ENCODE data around the gene MAGI1. TPM values are rescaled to one million over a fixed set of nuclear protein-coding genes. Genes with fewer than 3 reads are reported as not detected.
"Not testable (repeated sequence)": the region's sequence is repeated elsewhere in the genome, so short reads cannot be mapped to it uniquely, and the experiment has no call there.

The MAGI1 gene
- polyA plus RNA-seq, 6 donors from 2014 or later, result 0.08 TPM; not detected in 5

DNA sequence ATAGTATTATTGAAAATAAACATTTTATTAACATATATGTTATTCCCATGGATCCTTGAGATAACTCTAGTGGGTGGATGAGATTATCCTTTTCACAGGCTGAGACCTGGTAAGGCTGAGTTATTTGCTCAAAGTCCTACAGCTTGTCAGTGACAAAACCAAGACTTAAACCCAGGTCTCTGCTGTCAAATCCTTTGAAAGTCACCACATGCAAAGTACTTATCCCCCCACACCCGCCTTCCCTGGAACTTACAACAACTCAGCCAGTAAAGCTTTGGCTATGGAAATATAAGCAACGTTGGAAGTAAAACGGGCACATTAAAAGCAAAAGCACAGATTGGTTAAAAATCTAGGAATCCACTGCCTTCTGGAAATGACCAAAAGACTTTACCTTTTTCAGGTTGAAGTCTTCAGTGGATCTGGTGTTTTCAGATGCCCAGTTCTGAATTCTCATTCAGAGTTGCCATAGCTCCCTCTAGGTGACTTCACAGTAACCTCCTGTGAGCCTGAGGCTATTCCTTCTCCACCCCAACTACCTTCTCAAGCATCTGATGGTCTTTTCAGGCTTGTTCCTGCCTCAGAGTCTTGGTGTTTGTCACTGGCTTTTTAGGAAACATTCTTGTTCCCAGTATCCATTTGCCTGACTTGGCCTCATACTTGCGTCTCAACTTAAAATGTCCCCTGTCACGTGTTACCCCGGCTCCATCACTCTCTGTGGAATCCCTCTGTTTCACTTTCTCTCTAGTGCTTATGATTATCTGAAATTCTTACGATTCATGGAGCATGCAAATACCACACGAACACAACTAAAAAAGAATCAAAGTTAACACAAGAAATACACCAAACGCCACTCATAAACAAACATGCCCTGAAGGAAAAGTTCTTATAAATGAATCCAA lies 131.2 kb downstream of the MAGI1 start:
- Mint-ChIP-seq H3K27me3 (peaks cover 0 to 6% (median 0%) of the 10 kb centered on the region in 3 donors), H3K9me3 (peaks cover 0 to 5% (median 0%) of the 10 kb centered on the region in 7 donors), H3K27ac (peak overlapping the region in 1 of 6 donors; percentile 45), H3K36me3 (no peaks in the 10 kb centered on the region), H3K4me3 (no peak overlapping the region), H3K4me1 (no peaks in the 10 kb centered on the region)
- ATAC-seq (ENCODE audit: low read depth in 2 of 2) (no peak), DNase-seq (no peak)

- DNase-seq, result no peak
- ATAC-seq (ENCODE audit: low read depth in 2 of 2), result no peak
- Mint-ChIP-seq H3K36me3 (no peaks in the 10 kb centered on the region), H3K27ac (no peak overlapping the region), H3K27me3 (peaks cover 0 to 6% (median 0%) of the 10 kb centered on the region in 3 donors), H3K4me1 (no peaks in the 10 kb centered on the region), H3K4me3 (no peak overlapping the region), H3K9me3 (peaks cover 0 to 5% (median 0%) of the 10 kb centered on the region in 7 donors)
Observed at GRCh38 chr3:65905771-65906170, 132.9 kb downstream of the MAGI1 start.

- no peaks in the 10 kb centered on the region for H3K4me1 Mint-ChIP-seq
Observed at GRCh38 chr3:65904016-65904415, 134.7 kb downstream of the MAGI1 start.

DNA sequence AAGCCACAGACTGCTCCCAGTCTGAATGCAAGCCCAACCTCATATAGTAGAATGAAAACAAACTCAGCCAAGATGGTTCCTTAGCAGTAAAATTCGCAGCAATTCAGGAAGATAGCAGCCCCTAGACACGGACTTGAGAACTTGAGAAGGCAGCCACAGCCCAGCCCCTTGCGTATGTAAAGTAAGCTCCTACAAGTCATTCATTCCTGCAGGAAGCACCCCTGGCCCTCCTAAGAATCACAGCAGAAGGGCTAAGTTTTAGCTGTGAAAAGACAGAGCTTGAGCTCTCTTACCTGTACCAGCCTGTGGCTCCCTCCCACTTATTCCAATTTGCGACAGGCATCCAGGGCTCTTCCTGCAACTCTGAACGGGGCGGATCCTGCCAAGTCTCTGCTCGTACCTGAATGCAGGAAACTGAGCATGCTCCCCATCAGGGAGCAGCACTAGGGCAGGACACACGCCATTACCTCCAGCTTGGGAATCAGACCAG lies 136.4 kb downstream of the MAGI1 start:
- Mint-ChIP-seq H3K27ac (no peak overlapping the region), H3K36me3 (no peaks in the 10 kb centered on the region), H3K4me1 (no peaks in the 10 kb centered on the region), H3K4me3 (no peak overlapping the region), H3K9me3 (peaks cover 0 to 5% (median 0%) of the 10 kb centered on the region in 7 donors), H3K27me3 (peaks cover 0 to 6% (median 0%) of the 10 kb centered on the region in 3 donors)
- ATAC-seq (ENCODE audit: low read depth in 2 of 2) (no peak), DNase-seq (no peak)

More at GRCh38 chr3:65904016-65904415, 134.7 kb downstream of the MAGI1 start:
- H3K27me3 Mint-ChIP-seq, result peaks cover 0 to 6% (median 0%) of the 10 kb centered on the region in 3 donors
- DNase-seq (no peak), ATAC-seq (ENCODE audit: low read depth in 2 of 2) (no peak)
- H3K4me3 Mint-ChIP-seq, result no peak overlapping the region
- H3K9me3 Mint-ChIP-seq, result peaks cover 0 to 5% (median 0%) of the 10 kb centered on the region in 7 donors
- no peak overlapping the region for H3K27ac Mint-ChIP-seq
- no peaks in the 10 kb centered on the region for H3K36me3 Mint-ChIP-seq

GRCh38 chr3:65901226-65901625 lies 137.5 kb downstream of the MAGI1 start:
- H3K9me3 Mint-ChIP-seq, result peaks cover 0 to 5% (median 0%) of the 10 kb centered on the region in 7 donors
- H3K27me3 Mint-ChIP-seq, result peaks cover 0 to 6% (median 0%) of the 10 kb centered on the region in 3 donors
- no peaks in the 10 kb centered on the region for H3K4me1 Mint-ChIP-seq
- ATAC-seq (ENCODE audit: low read depth in 2 of 2) (no peak), DNase-seq (no peak)
- H3K4me3 Mint-ChIP-seq, result no peak overlapping the region
- no peaks in the 10 kb centered on the region for H3K36me3 Mint-ChIP-seq
- no peak overlapping the region for H3K27ac Mint-ChIP-seq

- peaks cover 0 to under 1% (median 0%) of the 10 kb centered on the region in 3 donors for H3K27me3 Mint-ChIP-seq
Observed at GRCh38 chr3:65899226-65899625, 139.5 kb downstream of the MAGI1 start.

DNA sequence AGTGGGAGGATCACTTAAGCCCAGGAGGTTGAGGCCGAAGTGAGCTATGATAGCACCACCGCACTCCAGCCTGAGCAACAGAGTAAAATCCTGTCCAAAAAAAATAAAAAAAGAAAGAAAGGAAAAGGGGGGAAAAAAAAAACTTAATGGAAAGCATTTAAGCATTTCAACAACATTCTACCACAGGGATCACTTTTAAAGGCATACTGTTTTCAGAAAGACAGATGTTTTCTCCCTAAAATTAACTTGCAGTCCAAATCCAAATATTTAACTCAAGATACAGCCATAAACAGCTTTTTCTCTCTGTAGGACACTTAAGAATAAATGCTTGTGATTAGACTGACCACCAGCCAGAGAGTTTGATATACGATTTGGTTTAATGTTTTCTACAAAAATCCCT lies 141.0 kb downstream of the MAGI1 start:
- no peak for DNase-seq
- no peaks in the 10 kb centered on the region for H3K27me3 Mint-ChIP-seq
- H3K27ac Mint-ChIP-seq, result no peak overlapping the region
- no peaks in the 10 kb centered on the region for H3K4me1 Mint-ChIP-seq
- no peak overlapping the region for H3K4me3 Mint-ChIP-seq
- no peak for ATAC-seq (ENCODE audit: low read depth in 2 of 2)
- H3K36me3 Mint-ChIP-seq, result no peaks in the 10 kb centered on the region
- H3K9me3 Mint-ChIP-seq, result peaks cover 0 to 2% (median 0%) of the 10 kb centered on the region in 7 donors

More at GRCh38 chr3:65899226-65899625, 139.5 kb downstream of the MAGI1 start:
- DNase-seq, result no peak
- Mint-ChIP-seq H3K9me3 (peaks cover 0 to 2% (median 0%) of the 10 kb centered on the region in 7 donors), H3K27ac (no peak overlapping the region), H3K4me1 (no peaks in the 10 kb centered on the region), H3K36me3 (no peaks in the 10 kb centered on the region), H3K4me3 (no peak overlapping the region)
- ATAC-seq (ENCODE audit: low read depth in 2 of 2), result no peak

DNA sequence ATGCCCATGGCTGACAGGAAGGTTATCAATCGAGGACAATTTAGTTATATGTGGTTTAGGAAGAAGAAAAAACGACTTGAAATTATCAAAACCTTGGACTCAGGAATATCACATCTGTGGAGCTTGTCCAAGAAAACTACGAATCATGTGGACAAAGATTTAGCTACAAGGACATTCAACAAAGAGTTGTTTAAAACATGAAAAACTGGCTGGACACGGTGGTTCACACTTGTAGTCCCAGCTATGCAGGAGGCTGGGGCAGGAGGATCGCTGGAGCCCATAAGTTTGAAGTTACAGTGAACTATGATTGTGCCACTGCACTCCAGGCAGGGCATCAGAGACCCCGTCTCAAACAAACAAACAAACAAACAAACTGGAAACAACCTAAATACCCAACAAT lies 142.4 kb downstream of the MAGI1 start:
- ATAC-seq (ENCODE audit: low read depth in 2 of 2), result no peak
- DNase-seq, result no peak
- peaks cover 0 to 2% (median 0%) of the 10 kb centered on the region in 7 donors for H3K9me3 Mint-ChIP-seq
- no peaks in the 10 kb centered on the region for H3K4me1 Mint-ChIP-seq
- no peaks in the 10 kb centered on the region for H3K27me3 Mint-ChIP-seq
- no peak overlapping the region for H3K4me3 Mint-ChIP-seq
- no peak overlapping the region for H3K27ac Mint-ChIP-seq
- H3K36me3 Mint-ChIP-seq, result no peaks in the 10 kb centered on the region

DNA sequence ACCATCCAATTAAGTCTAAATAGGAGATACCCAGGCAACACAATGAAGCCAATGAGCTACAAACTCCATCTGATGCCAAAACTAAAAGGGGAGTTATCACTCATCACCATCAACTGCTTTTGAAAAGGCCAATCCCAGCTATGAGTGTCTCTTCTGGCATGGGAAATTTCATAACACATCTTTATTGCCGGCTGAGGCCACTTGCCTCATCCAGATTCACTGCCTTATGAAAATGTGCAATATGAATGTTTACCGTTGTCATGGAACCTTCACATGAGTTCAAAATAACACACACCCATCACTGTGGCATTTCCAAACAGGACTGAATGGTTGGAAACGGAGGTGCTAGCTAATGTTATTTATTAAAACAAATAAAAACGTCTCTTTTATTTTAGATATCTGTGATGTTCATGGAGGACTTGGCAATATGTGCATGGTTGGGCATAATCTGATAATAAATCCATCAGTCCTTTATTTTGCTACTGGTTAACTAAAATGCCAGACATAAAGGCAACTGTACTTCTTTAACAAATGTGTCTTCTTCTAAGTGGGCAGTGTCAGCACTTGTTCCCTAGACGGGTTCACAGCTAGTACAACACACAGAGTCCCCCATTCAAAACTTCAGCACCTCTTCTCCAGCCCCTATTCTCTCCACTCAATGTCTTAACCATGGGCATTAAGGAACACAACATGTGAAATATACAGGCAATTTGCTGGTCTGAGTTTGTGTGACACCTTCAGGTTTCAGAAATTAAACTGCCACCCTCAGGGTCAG lies 143.9 kb downstream of the MAGI1 start:
- Mint-ChIP-seq H3K9me3 (peaks cover 0 to 7% (median 0%) of the 10 kb centered on the region in 7 donors), H3K4me3 (no peak overlapping the region), H3K27ac (no peak overlapping the region), H3K36me3 (no peaks in the 10 kb centered on the region), H3K4me1 (no peaks in the 10 kb centered on the region), H3K27me3 (no peaks in the 10 kb centered on the region)
- DNase-seq (no peak), ATAC-seq (ENCODE audit: low read depth in 2 of 2) (no peak)

- H3K27me3 Mint-ChIP-seq, result no peaks in the 10 kb centered on the region
- H3K4me3 Mint-ChIP-seq, result no peak overlapping the region
- DNase-seq (no peak), ATAC-seq (ENCODE audit: low read depth in 2 of 2) (no peak)
- H3K36me3 Mint-ChIP-seq, result no peaks in the 10 kb centered on the region
- no peak overlapping the region for H3K27ac Mint-ChIP-seq
- H3K9me3 Mint-ChIP-seq, result peaks cover 0 to 7% (median 0%) of the 10 kb centered on the region in 7 donors
- no peaks in the 10 kb centered on the region for H3K4me1 Mint-ChIP-seq
Observed at GRCh38 chr3:65894126-65894525, 144.6 kb downstream of the MAGI1 start.

DNA sequence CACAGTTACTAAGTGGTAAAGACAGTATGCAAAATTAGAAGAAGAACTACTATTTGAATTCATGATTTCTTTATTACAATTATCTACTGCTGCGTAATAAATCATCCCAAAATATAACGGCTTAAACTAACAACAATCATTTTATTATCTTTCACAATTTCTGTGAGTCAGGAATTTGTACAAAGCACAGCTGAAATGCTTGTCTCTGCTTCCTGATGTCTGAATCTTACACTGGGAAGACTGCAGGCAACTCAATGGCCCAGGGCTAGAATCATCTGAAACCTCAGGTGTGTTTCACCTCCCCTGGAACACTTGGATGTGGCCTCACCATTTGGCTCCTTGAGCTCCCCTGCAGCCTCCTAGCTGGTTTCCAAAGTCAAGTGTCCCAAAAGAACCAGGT lies 145.1 kb downstream of the MAGI1 start:
- no peaks in the 10 kb centered on the region for H3K4me1 Mint-ChIP-seq
- DNase-seq (no peak), ATAC-seq (ENCODE audit: low read depth in 2 of 2) (no peak)
- H3K36me3 Mint-ChIP-seq, result no peaks in the 10 kb centered on the region
- no peak overlapping the region for H3K27ac Mint-ChIP-seq
- H3K27me3 Mint-ChIP-seq, result no peaks in the 10 kb centered on the region
- no peak overlapping the region for H3K4me3 Mint-ChIP-seq
- peaks cover 0 to 7% (median 0%) of the 10 kb centered on the region in 7 donors for H3K9me3 Mint-ChIP-seq

- H3K27me3 Mint-ChIP-seq; H3K36me3 Mint-ChIP-seq; DNase-seq; H3K27ac Mint-ChIP-seq; H3K9me3 Mint-ChIP-seq; ATAC-seq (ENCODE audit: low read depth in 2 of 2); H3K4me3 Mint-ChIP-seq; H3K4me1 Mint-ChIP-seq: not testable (repeated sequence)
Observed at GRCh38 chr3:65891477-65891876, 147.2 kb downstream of the MAGI1 start.

GRCh38 chr3:65890328-65890727 lies 148.4 kb downstream of the MAGI1 start:
- ATAC-seq (ENCODE audit: low read depth in 2 of 2), result no peak

More at GRCh38 chr3:65890328-65890727, 148.4 kb downstream of the MAGI1 start:
- Mint-ChIP-seq H3K36me3 (no peaks in the 10 kb centered on the region), H3K4me1 (no peaks in the 10 kb centered on the region), H3K27me3 (peaks cover 0 to 3% (median 0%) of the 10 kb centered on the region in 3 donors), H3K27ac (no peak overlapping the region), H3K9me3 (peaks cover 0 to 5% (median 1%) of the 10 kb centered on the region in 7 donors), H3K4me3 (no peak overlapping the region)
- DNase-seq, result no peak
